Posterior vena cava (tissue), 2 donors: ENCODE data around the gene KIAA0232. TPM values are rescaled to one million over a fixed set of nuclear protein-coding genes. Genes with fewer than 3 reads are reported as not detected.
"Not testable (repeated sequence)": the region's sequence is repeated elsewhere in the genome, so short reads cannot be mapped to it uniquely, and the experiment has no call there.

Experiments
- DNase-seq: peaks from one replicate; pipeline ENCODE4 v3.0.0-alpha.2; 2020; ENCODE audit warnings: low spot score
- intact Hi-C, 2 donors: fragments of 100-400 bp; cut with DNase I; formaldehyde crosslinking; loops; one replicate each; pipeline versions ENCODE4 v1.14.1 to v1.14.2; 2022 to 2023
- total RNA-seq, 2 donors: library from RNA; stranded (reverse); fragmentation: NEBNext Ultra II Directional; extraction: Animal tissue kit (Norgen Biotek cat#: 25700); gene quantifications; one replicate each; pipeline ENCODE4 v1.2.1, GENCODE V29; 2021
- donor health status: DM: yes; HTN: yes; CAD: no.
- donor health status: DM: yes; HTN: yes; CAD: no.

Gene KIAA0232
- total RNA-seq, 2 donors from 2014 or later: 29.1 to 32.9 TPM

DNA sequence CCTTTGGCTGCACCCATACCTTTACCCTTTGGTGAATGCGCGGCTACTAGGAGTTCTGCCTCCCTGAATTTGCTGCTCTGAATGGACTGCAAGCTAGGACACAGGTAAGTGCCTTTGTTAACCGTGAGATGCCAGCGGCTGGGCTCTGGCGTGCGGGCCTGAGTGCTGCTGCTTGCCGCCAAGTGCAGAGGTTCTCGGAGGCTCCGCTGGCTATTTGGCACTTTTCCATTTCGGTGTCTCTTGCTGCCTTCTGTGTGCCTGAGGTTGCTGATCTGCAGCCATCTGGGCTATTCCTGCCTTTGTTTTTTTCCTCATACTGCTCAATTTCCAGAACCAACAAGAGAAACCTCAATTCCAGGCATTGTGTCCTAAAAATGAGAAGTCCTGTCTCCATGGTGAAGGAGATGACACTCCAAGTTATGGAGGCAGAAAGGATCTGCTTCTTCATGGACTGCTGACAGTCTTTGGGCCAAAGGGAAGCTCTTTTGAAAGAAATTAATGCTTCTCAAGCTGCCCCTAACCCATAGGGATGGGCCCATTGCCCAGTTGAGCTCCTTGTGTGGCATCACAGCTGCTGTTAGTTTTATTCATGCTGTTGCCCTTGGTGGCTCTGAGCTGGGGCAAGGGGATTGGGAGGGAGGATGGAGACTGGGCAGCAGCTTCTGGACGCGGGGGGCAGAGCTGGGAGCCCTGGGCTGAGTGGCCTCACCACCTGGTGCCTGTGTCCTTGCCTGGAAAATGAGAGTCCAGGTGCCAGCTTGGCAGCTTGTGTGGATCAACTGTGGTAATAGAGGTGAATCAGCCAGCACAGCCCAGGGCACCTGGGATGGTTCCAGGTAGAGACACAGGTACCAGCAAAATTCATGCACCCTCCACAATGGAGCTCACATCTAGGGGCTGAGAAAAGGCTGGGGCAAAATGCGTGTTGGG, 123.3 kb downstream of the KIAA0232 start:
- intact Hi-C loops: no loop called here
- DNase-seq: no peak

DNA sequence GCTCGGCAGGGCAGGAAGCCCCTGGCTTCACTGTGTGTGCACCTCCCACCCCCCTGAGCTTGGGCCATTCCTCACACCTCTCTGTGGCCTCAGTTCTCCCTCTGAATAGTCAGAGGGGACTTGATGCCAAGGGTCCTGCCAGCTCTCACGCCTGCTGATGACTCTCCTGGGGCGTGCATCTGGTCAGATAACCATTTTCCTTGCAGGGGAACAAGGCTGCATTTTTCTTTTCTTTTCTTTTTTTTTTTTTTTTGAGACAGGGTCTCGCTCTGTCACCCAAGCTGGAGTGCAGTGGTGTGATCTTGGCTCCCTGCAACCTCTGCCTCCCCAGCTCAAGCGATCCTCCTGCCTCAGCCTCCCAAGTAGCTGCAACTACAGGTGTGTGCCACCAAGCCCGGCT, 124.0 kb downstream of the KIAA0232 start:
- DNase-seq, intact Hi-C loops: not testable (repeated sequence)

DNA sequence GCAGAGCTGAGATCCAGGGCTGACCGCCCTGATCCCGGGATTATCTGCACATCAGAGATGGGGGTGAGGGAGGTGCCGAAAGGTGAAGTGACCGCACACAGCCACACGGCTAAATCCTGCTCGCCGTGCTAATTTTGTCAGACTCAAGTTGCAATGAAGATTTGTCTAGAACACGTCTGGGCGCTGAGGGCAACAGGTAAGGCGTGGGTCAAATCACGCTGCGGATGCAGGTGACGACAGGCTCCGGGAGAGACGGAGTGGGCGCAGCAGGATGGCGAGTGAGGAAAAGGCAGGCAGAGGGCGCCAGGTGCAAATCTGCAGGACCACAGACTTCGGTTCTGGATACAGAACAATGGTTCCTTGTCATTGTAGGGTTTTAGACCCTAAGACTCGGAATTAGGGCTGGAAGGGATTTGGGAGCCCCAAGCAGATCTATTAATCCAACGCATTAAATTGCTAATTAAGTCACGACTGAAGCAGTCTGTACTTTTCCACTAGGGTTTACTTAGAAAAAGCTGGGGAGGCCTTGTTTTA, 125.2 kb downstream of the KIAA0232 start:
- intact Hi-C loops: no loop called here
- DNase-seq: no peak

DNA sequence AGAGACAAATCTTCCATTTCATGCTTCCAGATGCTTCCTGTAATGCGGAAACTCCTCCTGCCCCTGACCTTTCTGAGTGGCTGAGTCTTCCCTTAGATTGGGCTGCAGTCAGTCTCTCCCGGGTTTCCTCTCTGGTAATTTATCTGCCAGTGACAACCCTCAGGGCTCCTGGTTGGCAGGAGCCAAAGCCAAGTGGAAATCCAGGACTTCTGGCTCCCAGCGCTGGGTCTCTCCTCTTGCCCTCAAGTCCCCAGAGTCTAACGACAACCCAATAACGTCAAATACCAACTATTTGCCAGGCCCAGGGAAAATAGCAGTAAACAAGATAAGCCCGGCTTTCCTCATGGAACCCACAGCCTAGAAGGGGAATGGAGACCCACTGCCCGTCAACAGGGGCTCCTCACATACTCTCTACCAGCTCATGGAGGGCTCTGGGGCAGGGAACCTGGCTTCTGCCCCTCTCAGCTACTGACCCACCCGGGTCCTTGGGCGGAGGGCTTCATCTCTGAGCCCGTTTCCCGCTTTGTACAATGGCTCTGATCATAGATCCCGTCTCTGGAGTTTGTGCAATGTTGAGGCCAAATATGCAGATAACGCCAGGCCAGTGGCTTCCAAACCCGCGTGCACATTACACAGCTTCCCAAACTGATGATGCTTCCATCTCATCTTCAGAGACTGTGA, 126.0 kb downstream of the KIAA0232 start:
- DNase-seq: no peak
- intact Hi-C loops: no loop called here

DNA sequence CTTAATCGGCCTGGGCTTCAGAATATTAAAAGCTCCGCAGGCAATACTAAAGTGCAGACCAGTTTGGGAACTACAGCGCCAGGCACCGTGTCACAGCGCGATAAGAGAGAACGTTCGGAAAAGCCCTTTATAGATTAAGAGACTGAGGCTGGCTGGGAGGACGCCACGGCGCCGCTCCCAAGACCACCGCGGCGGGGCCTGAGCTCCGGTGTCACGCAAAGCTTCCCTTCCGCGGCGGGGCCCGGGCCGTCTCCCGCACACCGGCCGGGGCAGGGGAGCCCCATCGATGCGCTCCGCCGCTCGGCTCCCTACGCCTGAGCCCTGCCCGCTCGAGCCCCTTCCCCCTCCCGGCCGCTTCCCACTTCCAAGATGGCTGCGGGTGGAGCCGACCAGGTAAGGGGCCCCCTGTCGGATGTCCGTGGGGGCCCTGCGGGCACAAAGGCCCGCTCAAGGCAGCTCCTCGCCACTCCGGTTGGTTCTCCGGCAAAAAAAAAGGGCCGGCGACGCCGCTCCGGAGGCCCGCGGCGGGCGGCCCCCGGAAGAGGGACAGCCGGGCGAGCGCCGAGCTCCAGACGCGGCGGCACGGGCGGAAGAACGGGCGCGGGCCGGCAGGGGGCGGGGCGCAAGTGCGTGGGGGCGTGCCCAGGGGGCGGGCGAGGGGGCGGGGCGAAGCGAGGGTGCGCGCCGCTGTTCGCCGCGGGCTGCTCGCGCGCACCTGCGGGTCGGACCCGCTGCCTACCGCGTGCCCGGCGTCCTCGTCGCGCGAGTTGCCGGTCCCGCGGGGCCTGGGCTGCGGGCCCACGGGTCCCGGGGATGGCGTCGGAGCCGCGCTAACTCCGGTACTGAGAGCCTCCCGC, 126.8 kb downstream of the KIAA0232 start, which contains the start of gene TBC1D14:
TSS of gene TBC1D14 (plus strand) at position 714 of the 857 bp plus-strand sequence. CDS start 13,564 bp downstream, outside the sequence.
- peak; percentile 97 for DNase-seq
- intact Hi-C loops: no loop called here

DNA sequence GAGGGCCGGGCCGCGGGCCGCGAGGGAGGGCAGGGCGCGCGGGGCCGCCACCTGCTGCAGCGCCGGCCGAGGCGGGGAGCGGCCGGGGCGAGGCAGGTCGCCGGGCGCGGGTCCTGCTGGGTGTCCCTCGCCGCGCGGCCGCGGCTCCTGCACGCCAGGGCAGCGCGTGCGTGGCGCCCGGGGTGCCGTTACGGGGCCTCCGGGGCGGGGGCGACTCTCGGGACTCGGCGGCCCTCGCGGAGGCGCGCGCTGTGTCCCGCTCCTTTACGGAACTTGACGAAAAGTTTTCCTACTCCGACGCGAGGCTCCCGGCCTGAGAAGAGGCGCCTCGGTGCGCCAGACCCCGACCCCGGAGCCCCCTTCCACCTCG, 127.4 kb downstream of the KIAA0232 start:
- intact Hi-C loops: no loop called here
- DNase-seq: no peak

DNA sequence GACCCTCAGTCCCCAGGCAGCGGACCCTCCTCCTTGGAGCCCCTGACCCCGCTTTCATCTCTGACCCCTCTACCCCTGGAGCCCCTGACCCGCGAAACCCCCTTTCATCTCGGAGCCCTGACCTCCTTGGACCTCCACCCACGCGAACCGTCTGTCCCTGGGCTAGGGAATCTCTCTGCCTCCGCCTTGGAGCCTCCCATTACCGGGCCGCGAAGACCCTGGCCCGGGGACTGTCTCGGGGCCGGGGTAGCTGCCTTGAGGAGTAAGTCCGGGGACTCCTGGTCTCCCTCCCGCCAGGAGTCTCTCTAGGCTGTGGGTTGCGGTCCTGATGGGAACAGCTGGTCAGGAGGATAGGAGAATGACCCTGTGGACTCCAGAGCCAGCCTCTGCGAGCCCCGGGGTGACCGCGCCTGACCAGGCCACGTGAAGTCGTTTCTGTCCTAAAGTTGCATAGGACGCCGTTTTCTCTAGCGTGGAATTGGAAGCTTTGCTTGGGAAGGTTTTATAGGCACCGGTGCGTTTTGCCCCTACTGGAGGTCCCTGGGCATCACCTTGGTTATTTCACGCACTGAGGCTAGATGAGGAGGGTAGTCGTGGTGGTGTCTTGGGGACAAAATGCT, 127.9 kb downstream of the KIAA0232 start:
- intact Hi-C loops: no loop called here

DNA sequence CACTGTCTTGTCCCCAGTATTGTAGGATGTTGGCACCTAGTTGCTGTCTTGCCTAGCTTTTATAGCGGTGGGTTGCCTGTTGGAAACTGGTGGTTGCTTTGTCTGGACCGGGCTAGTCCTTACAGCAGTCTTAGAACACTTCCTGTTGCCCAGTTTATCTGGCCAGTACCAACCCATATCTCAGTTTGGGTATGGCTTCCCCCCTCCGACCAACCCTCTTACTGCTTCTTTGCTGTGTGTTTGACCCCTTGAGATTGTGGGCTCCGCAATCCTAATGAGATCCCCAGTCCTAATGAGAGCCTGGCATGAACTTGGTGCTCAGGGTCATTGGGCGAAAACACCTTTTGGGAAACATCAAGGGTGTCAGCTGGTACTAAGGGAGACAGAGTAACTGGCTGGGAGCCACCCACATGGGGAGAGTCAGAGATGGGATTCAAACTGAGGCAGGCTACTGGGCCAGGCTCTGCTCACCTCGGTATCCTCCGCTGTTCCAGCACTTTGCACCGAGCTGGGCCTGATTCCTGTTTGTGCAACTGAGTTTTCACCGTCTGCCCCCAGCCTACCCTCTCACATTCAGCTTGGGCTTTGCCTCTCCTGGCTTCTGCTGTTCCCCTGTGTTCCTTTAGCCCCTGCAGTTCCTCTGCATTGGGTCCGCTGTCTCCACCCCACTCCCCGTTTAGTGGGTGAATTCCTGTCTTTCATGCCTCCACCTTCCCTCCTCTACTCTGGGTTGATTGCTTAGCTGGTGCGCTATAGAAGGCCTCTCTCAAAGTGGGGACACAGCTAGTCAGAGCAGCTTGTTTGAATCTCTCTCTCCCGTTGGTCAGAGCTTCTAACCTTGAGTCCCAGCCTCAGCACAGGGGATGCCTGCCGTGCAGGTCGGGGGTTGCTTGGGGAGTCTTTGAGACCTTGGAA, 128.7 kb downstream of the KIAA0232 start:
- intact Hi-C loops: no loop called here
- DNase-seq: no peak

More for the DNA sequence above, 127.9 kb downstream of the KIAA0232 start:
- no peak for DNase-seq

DNA sequence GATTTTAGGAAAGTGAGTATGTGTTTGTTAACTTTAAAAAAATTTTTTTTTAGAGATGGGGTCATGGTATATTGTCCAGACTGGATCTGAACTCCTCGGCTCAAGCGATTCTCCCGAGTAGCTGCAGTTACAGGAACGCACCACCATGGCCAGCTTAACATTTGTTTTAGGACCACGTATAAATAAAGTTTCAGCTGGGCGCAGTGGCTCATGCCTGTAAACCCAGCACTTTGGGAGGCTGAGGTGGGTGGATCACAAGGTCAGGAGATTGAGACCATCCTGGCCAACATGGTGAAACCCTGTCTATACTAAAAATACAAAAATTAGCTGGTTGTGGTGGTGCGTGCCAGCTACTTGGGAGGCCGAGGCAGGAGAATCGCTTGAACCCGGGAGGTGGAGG, 129.4 kb downstream of the KIAA0232 start:
- DNase-seq, intact Hi-C loops: not testable (repeated sequence)

DNA sequence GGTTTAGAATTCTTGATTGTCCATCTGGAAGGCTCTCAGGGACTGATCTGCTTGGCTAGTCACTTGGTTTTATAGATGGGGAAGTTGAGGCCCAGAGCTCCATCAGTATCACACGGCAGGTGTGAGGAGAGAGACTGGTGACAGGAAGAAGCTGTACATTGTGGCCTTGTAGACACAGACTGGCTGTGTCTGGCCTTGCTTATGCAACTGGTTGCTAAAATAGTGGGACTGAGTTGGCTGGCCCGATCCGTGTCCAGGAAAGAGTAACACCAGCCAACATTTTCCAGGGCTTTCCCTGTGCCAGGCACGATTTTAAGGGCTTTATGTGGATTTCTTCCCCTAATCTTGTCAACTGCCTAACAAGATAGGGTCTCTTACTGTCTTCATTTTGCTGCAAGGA, 129.9 kb downstream of the KIAA0232 start:
- intact Hi-C loops: no loop called here
- DNase-seq: no peak

DNA sequence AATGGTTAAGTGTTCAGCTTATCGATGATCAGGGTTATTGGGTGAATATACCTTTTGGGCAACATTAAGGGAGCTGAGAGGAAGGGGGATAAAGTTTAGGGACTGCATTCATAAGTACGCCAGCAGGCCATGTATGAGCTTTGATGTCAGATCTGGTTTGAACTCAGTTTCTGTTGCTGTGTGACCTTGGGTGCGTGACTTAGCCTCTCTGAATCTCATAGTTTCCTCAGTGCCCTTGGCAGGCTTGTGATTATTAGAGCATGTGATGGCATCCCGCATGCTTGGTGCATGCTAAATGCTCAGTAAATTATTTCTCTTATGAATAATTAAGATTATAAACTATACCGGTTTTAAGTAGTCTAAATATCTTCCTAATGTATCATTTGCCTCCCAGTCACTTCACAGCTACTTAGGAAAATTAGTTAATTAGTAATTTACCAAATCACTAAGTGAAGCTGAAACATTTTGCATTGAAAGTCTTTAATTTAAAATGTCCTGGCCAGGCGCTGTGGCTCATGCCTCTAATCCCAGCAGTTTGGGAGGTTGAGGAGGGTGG, 130.9 kb downstream of the KIAA0232 start:
- intact Hi-C loops: no loop called here
- no peak for DNase-seq

DNA sequence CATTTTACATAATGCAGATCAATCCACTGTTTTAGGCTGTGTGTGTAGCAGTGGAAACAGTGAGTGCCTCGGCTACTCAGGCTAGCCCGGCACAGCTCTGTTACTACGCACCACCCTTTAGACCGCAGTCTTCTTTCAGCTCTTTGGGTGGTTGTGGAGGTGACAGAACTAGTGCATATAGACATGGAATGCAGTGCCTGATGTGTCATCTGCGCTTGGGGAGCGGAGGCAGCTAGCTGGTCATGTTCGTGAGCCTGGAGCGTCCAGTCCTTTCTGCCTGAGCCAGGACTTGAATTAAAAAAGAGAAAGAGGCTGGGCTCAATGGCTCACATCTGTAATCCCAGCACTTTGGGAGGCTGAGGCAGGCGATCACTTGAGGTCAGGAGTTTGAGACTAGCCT, 131.9 kb downstream of the KIAA0232 start:
- intact Hi-C loops: no loop called here
- no peak for DNase-seq

DNA sequence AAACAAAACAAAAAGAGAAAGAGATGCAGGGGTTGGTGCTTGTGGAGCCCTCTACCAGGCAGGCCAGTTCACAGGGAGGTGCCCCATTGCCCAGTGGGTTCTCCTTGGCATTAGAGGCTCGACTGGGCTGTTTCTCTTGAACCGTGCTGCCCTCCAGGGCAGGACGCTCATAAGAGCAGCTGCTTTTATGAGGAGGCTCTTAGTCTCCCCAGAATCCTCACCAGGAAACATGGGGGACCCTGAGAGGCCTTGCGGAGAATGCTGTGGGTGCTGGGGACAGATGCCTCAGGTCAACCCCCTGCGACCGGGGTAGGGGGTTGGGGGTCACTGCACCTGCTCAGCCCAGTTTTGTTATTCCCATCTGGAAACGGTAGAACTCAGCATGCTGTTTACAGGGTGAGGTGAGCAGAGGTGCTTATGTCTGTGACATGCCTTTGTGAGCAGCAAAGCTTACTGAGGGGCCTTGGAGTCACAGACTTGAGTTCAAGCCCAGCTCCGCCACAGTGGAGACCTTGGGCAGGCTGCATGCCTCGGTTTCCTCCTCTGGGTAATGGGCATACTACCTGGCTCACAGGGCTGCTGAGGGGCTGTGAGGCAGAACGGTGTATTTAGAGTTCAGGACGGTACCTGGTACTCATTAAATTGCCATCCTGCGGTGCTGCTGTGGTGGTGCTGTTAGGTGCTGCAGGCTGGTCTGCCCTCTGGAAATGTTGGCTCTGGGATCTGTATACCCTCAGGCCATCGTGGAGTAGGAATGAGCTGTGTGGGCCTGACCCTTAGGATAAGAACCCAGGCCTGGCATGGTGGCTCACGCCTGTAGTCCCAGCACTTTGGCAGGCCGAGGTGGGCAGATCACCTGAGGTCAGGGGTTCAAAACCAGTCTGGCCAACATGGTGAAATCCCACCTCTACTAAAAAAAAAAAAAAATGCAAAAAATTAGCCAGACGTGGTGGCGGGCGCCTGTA, 132.8 kb downstream of the KIAA0232 start:
- intact Hi-C loops: no loop called here
- no peak for DNase-seq

DNA sequence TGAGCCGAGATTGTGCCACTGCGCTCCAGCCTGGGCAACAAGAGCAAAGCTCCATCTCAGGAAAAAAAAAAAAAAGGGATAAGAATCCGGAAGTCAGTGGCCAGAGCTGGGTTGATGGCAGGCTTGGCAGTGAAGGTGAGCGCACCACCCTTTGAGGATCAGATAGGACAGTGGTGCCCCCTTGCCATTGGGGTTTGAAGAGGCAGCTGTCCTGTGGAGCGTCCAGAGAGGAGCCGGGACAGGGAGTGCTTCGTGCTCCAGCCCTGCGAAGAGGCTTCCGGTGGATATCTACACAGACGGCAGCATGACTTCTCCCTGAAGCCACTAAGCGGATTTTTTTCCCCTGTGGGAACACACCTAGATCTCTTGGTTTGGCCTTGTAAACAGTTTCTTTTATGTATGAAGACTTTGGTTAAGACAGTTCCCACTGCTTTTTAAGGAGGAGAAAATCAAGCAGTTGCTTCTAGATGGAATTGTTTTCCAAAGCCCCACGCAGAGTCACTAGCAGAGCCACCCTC, 133.6 kb downstream of the KIAA0232 start:
- intact Hi-C loops: no loop called here
- DNase-seq: no peak

DNA sequence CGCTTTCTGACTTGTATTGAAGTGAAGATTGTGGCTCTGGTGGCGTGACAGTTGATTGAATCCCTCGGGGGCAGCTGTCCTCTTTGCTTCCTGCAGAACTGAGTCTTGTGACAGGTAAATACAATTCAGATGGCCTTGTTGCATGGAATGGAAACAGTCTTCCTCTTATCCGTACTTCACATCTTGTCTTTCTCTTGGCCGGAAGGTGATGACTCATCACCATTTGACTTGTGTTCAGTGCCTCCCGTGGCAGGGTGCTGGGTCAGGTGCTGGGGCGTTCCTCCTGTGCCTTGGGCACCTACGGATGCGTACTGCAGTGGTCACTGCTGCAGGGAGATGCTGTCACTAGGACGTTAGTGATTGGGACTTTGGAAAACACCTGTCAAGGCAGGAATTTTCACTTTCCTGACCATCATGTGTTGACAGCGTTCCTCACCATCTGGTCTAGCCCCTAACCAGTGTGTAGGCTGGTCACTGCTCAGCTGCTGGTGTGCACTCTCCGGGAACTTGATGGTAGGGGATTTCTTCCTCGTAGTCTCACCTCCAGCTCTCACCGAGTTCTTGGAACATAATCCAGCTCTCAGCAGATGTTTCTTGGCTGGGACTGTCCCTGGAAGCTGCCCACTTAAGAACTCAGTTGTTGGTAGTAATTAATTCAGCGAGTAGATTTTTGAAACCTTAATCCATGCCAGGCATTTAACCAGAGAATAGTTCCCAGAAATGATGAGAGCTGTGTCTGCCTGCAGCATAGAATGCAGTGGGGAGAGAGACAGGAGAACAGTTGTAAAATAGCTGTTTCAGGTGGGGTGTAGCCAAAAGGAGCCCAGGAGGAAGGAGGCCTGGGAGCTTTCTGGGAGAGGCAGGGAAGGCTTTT, 134.3 kb downstream of the KIAA0232 start:
- intact Hi-C loops: no loop called here
- no peak for DNase-seq
